Left lobe of liver (tissue), 1 donor: ENCODE results near the gene ORM2. TPM values are rescaled to one million over a fixed set of nuclear protein-coding genes. Genes with fewer than 3 reads are reported as not detected.

Experiments
- total RNA-seq: library from RNA; stranded (reverse); gene quantifications from one replicate; pipeline ENCODE4 v1.2.1, GENCODE V29; 2021
- donor health status: DM: no; HTN: yes; CAD: no.

ORM2 gene
- total RNA-seq, 1 donor from 2014 or later = 4,103 TPM

Other genes with a start within 250 kb of the ORM2 start
- 18.5 TPM for gene KIF12, start 230.6 kb upstream of the ORM2 start, total RNA-seq
- gene COL27A1, start 174.3 kb upstream of the ORM2 start, total RNA-seq = 51.0 TPM
- 19,737 TPM for gene ORM1, start 6.8 kb upstream of the ORM2 start, total RNA-seq
- gene AKNA, start 58.1 kb downstream of the ORM2 start, total RNA-seq = 7.3 TPM
- 2.8 TPM for gene WHRN, start 175.6 kb downstream of the ORM2 start, total RNA-seq